HepG2 (cell line): Measurements from ENCODE around the gene FHIT. TPM values are rescaled to one million over a fixed set of nuclear protein-coding genes. Genes with fewer than 3 reads are reported as not detected.

Experiments
- ATAC-seq: fragments of 200-7000 bp; cut with Tn5 transposase; 3 replicates; pipeline ENCODE4 v1.9.1; 2020; ENCODE audit warnings: mild to moderate bottlenecking, moderate library complexity
- BruUV-seq: library from RNA; stranded (reverse); fragments of 400-500 nt; replicated peaks from 2 replicates; lab custom pipeline; 2021; lab: Mats Ljungman, UMichigan
- CTCF ChIA-PET: fragments of 300-600 bp; formaldehyde crosslinking; extraction: SDS; loops from one replicate; lab custom pipeline; 2021; ENCODE audit warnings: low total read pairs, inconsistent platforms, low intra/inter-chr PET ratio; lab: Yijun Ruan, JAX
- POLR2A ChIA-PET: fragments of 350-600 bp; sonication (Branson Sonifier 250); formaldehyde crosslinking; loops from one replicate; lab custom pipeline; 2020; ENCODE audit warnings: antibody characterized with exemption, inconsistent platforms; lab: Yijun Ruan, JAX
- DNase-seq: peaks from one replicate; pipeline ENCODE4 v3.0.0-alpha.2; 2015; ENCODE audit warnings: low spot score
- FAIRE-seq: peaks from 3 replicates; lab custom pipeline; 2011; peaks lifted over from hg19 to GRCh38; lab: Jason Lieb, UNC
- H2AFZ ChIP-seq: one replicate; pipeline ENCODE4 v1.6.1; 2011; ENCODE audit warnings: low read length, inconsistent platforms
- H3K27ac ChIP-seq: fragments of 300-600 bp; 3 replicates; pipeline ENCODE4 v1.8.0; 2011; ENCODE audit warnings: mixed run types, mild to moderate bottlenecking, mixed read lengths, low read length, inconsistent platforms; ENCODE audit not compliant: insufficient read depth; ENCODE audit errors: extremely low read length
- H3K27me3 ChIP-seq, 2 experiments: fragments of 200-600 bp in 1 of 2; 2 replicates in 1 of 2; 3 replicates in 1 of 2; pipeline versions ENCODE4 v1.6.0 to v1.8.0; 2011; ENCODE audit warnings: low read length in 2 of 2, mild to moderate bottlenecking in 2 of 2, moderate library complexity in 2 of 2, inconsistent platforms in 1 of 2; ENCODE audit not compliant: insufficient read depth in 2 of 2, control insufficient read depth in 1 of 2
- H3K36me3 ChIP-seq, 2 experiments: fragments of 200-600 bp in 1 of 2; replicated peaks in 1 of 2; 2 replicates in 1 of 2; 3 replicates in 1 of 2; pipeline versions ENCODE4 v1.5.1 to v1.8.0; 2011; ENCODE audit warnings: low read length in 2 of 2, inconsistent platforms in 1 of 2; ENCODE audit not compliant: insufficient read depth in 2 of 2, control insufficient read depth in 1 of 2
- H3K4me1 ChIP-seq: 2 replicates; pipeline ENCODE4 v1.5.1; 2012; ENCODE audit warnings: low read length, inconsistent platforms; ENCODE audit not compliant: insufficient read depth
- H3K4me2 ChIP-seq: 2 replicates; pipeline ENCODE4 v1.6.0; 2011; ENCODE audit warnings: low read depth, low read length, inconsistent platforms
- H3K4me3 ChIP-seq, 3 experiments: fragments of 200-600 bp in 1 of 3; sonication (generic), shearing (Covaris generic) in 1 of 3; replicated peaks in 1 of 3; 2 replicates each; pipeline ENCODE4 v1.5.1; 2011 to 2016; ENCODE audit warnings: low read length in 3 of 3, inconsistent platforms in 2 of 3, low read depth in 2 of 3, mild to moderate bottlenecking in 2 of 3, control low read depth in 1 of 3, mixed read lengths in 1 of 3; ENCODE audit not compliant: insufficient read depth in 1 of 3
- H3K79me2 ChIP-seq: one replicate; pipeline ENCODE4 v1.6.1; 2011; ENCODE audit warnings: low read length, inconsistent platforms; ENCODE audit not compliant: insufficient read depth
- H3K9ac ChIP-seq: 2 replicates; pipeline ENCODE4 v1.6.0; 2011; ENCODE audit warnings: mild to moderate bottlenecking, low read depth, low read length, inconsistent platforms; ENCODE audit not compliant: insufficient read depth
- H3K9me3 ChIP-seq: 2 replicates; pipeline ENCODE4 v1.5.1; 2012; ENCODE audit warnings: mild to moderate bottlenecking, low read length
- H4K20me1 ChIP-seq: 2 replicates; pipeline ENCODE4 v1.6.0; 2011; ENCODE audit warnings: inconsistent platforms, mild to moderate bottlenecking, low read length, moderate library complexity; ENCODE audit not compliant: insufficient read depth
- ETV5 ChIP-seq: IDR thresholded peaks from 2 replicates; pipeline ENCODE4 v1.6.1; 2018; ENCODE audit warnings: missing biosample characterization, missing genetic modification reagents, inconsistent platforms, borderline replicate concordance
- KDM2A ChIP-seq: sonication (generic); formaldehyde crosslinking; IDR thresholded peaks from 2 replicates; pipeline ENCODE4 v1.4.0; 2020; ENCODE audit warnings: low read depth, missing genetic modification reagents, borderline replicate concordance
- MAFF ChIP-seq: IDR thresholded peaks from 2 replicates; pipeline ENCODE4 v1.6.1; 2011; ENCODE audit warnings: low read depth, low read length, improper control_type of control experiment
- MIER2 ChIP-seq: IDR thresholded peaks from 2 replicates; pipeline ENCODE4 v1.6.1; 2016; ENCODE audit warnings: missing biosample characterization, missing genetic modification reagents
- MTA1 ChIP-seq: sonication (generic); formaldehyde crosslinking; IDR thresholded peaks from 2 replicates; pipeline ENCODE4 v1.4.0; 2020; ENCODE audit warnings: missing genetic modification reagents, mild to moderate bottlenecking, borderline replicate concordance
- MXD4 ChIP-seq: IDR thresholded peaks from 2 replicates; pipeline ENCODE4 v1.6.1; 2016; ENCODE audit warnings: mild to moderate bottlenecking, missing biosample characterization, missing genetic modification reagents
- ZNF264 ChIP-seq: sonication (generic); formaldehyde crosslinking; IDR thresholded peaks from 2 replicates; pipeline ENCODE4 v1.4.0; 2020; ENCODE audit warnings: missing genetic modification reagents
- ZNF337 ChIP-seq: sonication (generic); formaldehyde crosslinking; IDR thresholded peaks from 2 replicates; pipeline ENCODE4 v1.5.1; 2020; ENCODE audit warnings: missing genetic modification reagents, low read depth, mild to moderate bottlenecking, borderline replicate concordance
- WGBS: methylation state at CpG from one replicate; pipeline ENCODE4 v1.1.6; 2017; ENCODE audit warnings: low lambda C conversion rate; 5-methylcytosine and 5-hydroxymethylcytosine counted together
- in situ Hi-C: cut with HindIII; loops from 2 replicates; pipeline ENCODE4 v1.10.0; 2017; ENCODE audit warnings: low pct_unique_long_range_greater_than_20kb; ENCODE audit not compliant: extremely low pct_ligation_motif_present
- intact Hi-C: fragments of 100-400 bp; cut with micrococcal nuclease; formaldehyde crosslinking; loops from one replicate; pipeline ENCODE4 v1.10.0; 2022; ENCODE audit not compliant: unreplicated experiment
- polyA plus RNA-seq, 8 experiments: library from polyadenylated mRNA; depleted of rRNA in 3 of 8; stranded (reverse) in 7 of 8; unstranded in 1 of 8; fragments of >200 nt; fragmentation: Illumina TruSeq in 4 of 8; extraction: Trizol in 4 of 8; gene quantifications; 2 replicates each; pipeline versions ENCODE4 v1.2.1 to v1.2.3, GENCODE V29; 2011 to 2016; ENCODE audit warnings: low read depth in 4 of 8, missing spikeins in 1 of 8, mixed read lengths in 1 of 8; ENCODE audit not compliant: insufficient read depth in 1 of 8
- total RNA-seq, 5 experiments: library from RNA; depleted of rRNA; stranded (reverse); fragments of >200 nt; fragmentation: Illumina TruSeq; extraction: Trizol; gene quantifications; 2 replicates each; pipeline ENCODE4 v1.2.3, GENCODE V29; 2016; ENCODE audit warnings: low read depth in 1 of 5
- TF ChIP-seq, protein P1 (sequence below): sonication (generic); formaldehyde crosslinking; IDR thresholded peaks from 2 replicates; pipeline ENCODE4 v1.4.0; 2020; ENCODE audit warnings: mild to moderate bottlenecking, missing genetic modification reagents
- TF ChIP-seq, protein P2 (sequence below): sonication (generic); formaldehyde crosslinking; IDR thresholded peaks from 2 replicates; pipeline ENCODE4 v1.4.0; 2020; ENCODE audit warnings: missing genetic modification reagents, mild to moderate bottlenecking, borderline replicate concordance
- TF ChIP-seq, protein P3 (sequence below), 2 experiments: sonication (generic) in 1 of 2; formaldehyde crosslinking in 1 of 2; IDR thresholded peaks; 2 replicates each; pipeline versions ENCODE4 v1.5.1 to v1.6.1; 2011 to 2020; ENCODE audit warnings: borderline replicate concordance in 1 of 2, low read depth in 1 of 2, low read length in 1 of 2, mild to moderate bottlenecking in 1 of 2, missing genetic modification reagents in 1 of 2, moderate library complexity in 1 of 2

FHIT gene
- total and polyA plus RNA-seq, 2 of the 13 experiments (the other 11 are each of a cell fraction or from before 2014, with no cell fraction given), result 4.0 to 4.6 TPM

DNA sequence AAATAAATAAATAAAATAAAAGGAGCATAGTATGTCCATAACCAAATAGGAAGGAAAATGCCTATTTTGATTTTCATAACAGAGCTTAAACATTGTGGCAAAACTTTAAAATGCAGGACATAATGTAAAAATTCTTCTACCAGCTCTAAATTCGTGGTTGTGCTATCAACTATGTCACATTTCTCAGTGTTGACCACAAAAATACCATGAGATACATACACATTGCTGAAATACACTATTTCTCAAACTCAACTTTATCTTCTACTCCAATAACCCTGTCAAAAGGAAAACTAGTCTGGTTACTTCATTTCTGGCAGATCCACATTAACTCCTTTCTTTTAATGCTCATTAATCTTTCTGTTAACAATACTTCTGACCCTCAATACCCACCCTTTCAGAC, 523.2 kb downstream of the FHIT start (continued):
- TF ChIP-seq, protein P1, sequence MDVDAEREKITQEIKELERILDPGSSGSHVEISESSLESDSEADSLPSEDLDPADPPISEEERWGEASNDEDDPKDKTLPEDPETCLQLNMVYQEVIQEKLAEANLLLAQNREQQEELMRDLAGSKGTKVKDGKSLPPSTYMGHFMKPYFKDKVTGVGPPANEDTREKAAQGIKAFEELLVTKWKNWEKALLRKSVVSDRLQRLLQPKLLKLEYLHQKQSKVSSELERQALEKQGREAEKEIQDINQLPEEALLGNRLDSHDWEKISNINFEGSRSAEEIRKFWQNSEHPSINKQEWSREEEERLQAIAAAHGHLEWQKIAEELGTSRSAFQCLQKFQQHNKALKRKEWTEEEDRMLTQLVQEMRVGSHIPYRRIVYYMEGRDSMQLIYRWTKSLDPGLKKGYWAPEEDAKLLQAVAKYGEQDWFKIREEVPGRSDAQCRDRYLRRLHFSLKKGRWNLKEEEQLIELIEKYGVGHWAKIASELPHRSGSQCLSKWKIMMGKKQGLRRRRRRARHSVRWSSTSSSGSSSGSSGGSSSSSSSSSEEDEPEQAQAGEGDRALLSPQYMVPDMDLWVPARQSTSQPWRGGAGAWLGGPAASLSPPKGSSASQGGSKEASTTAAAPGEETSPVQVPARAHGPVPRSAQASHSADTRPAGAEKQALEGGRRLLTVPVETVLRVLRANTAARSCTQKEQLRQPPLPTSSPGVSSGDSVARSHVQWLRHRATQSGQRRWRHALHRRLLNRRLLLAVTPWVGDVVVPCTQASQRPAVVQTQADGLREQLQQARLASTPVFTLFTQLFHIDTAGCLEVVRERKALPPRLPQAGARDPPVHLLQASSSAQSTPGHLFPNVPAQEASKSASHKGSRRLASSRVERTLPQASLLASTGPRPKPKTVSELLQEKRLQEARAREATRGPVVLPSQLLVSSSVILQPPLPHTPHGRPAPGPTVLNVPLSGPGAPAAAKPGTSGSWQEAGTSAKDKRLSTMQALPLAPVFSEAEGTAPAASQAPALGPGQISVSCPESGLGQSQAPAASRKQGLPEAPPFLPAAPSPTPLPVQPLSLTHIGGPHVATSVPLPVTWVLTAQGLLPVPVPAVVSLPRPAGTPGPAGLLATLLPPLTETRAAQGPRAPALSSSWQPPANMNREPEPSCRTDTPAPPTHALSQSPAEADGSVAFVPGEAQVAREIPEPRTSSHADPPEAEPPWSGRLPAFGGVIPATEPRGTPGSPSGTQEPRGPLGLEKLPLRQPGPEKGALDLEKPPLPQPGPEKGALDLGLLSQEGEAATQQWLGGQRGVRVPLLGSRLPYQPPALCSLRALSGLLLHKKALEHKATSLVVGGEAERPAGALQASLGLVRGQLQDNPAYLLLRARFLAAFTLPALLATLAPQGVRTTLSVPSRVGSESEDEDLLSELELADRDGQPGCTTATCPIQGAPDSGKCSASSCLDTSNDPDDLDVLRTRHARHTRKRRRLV (CRISPR knock-in tag), result no peak
- no peak for TF ChIP-seq ZNF264 (CRISPR knock-in tag)
- TF ChIP-seq MTA1 (CRISPR knock-in tag), result no peak
- TF ChIP-seq, protein P2, sequence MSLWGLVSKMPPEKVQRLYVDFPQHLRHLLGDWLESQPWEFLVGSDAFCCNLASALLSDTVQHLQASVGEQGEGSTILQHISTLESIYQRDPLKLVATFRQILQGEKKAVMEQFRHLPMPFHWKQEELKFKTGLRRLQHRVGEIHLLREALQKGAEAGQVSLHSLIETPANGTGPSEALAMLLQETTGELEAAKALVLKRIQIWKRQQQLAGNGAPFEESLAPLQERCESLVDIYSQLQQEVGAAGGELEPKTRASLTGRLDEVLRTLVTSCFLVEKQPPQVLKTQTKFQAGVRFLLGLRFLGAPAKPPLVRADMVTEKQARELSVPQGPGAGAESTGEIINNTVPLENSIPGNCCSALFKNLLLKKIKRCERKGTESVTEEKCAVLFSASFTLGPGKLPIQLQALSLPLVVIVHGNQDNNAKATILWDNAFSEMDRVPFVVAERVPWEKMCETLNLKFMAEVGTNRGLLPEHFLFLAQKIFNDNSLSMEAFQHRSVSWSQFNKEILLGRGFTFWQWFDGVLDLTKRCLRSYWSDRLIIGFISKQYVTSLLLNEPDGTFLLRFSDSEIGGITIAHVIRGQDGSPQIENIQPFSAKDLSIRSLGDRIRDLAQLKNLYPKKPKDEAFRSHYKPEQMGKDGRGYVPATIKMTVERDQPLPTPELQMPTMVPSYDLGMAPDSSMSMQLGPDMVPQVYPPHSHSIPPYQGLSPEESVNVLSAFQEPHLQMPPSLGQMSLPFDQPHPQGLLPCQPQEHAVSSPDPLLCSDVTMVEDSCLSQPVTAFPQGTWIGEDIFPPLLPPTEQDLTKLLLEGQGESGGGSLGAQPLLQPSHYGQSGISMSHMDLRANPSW (CRISPR knock-in tag), result no peak

DNA sequence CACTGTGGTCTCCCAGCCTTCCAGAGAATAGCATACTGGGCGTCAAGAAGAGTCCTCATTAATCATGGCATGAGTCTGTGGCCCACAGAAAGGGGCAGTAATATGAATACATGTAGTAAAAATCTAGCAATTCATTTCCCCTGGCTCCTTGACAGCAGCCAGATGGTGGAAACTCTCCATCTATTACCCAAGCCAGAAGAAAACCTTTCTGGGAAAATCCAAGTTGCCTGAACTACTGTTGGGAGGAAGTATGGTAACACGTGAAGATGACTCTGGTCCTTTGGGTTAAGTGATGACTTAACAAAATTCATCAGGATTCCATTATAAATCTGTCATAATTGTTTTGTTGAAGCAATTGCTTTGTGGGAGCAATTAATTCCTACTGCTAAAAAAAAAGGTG, 530.5 kb downstream of the FHIT start:
- FAIRE-seq, result no peak
- H3K36me3 ChIP-seq, result no peaks in the 10 kb centered on the region
- ChIA-PET CTCF (no interaction called here), POLR2A (no interaction called here)
- intact Hi-C loops, result no loop called here
- no peak overlapping the region for H2AFZ ChIP-seq
- H3K4me3 ChIP-seq, result no peak overlapping the region
- BruUV-seq, result no TSS peak
- WGBS, result 51% methylated on average over 2 of the region's 2 CpGs
- H3K9me3 ChIP-seq, result no peaks in the 10 kb centered on the region
- in situ Hi-C loops, result no loop called here
- no peak for DNase-seq
- H3K27ac ChIP-seq, result no peak overlapping the region
- no peaks in the 10 kb centered on the region for H3K79me2 ChIP-seq
- no peak overlapping the region for H3K4me2 ChIP-seq
- ATAC-seq, result no peak
- H3K4me1 ChIP-seq, result no peaks in the 10 kb centered on the region
- no peaks in the 10 kb centered on the region for H4K20me1 ChIP-seq
- no peaks in the 10 kb centered on the region for H3K27me3 ChIP-seq
- H3K9ac ChIP-seq, result no peak overlapping the region
- no peak for TF ChIP-seq KDM2A (CRISPR knock-in tag)
- peak; percentile 33; the same call in 1 of the 2 replicates for TF ChIP-seq MAFF
- TF ChIP-seq MIER2 (CRISPR knock-in tag), result no peak
- no peak for TF ChIP-seq ZNF337
- no peak for TF ChIP-seq MXD4 (CRISPR knock-in tag)
- TF ChIP-seq, protein P3, sequence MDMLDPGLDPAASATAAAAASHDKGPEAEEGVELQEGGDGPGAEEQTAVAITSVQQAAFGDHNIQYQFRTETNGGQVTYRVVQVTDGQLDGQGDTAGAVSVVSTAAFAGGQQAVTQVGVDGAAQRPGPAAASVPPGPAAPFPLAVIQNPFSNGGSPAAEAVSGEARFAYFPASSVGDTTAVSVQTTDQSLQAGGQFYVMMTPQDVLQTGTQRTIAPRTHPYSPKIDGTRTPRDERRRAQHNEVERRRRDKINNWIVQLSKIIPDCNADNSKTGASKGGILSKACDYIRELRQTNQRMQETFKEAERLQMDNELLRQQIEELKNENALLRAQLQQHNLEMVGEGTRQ (IDR thresholded peaks at IDR 0.05; ENCODE audit: low read depth, low read length), result no peak
- TF ChIP-seq, protein P3 (CRISPR knock-in tag; IDR thresholded peaks at IDR 0.05; ENCODE audit: borderline replicate concordance), result no peak
- TF ChIP-seq ETV5 (CRISPR knock-in tag), result no peak
